Astrocyte of the hippocampus (primary cell): Measurements from ENCODE around the gene SVEP1.
A peak's percentile ranks its signal among the peaks of the same experiment; 100 is the strongest.
"Not testable (repeated sequence)": the region's sequence is repeated elsewhere in the genome, so short reads cannot be mapped to it uniquely, and the experiment has no call there.

Experiments used
- DNase-seq: peaks from one replicate; pipeline ENCODE4 v3.0.0; 2011; ENCODE audit warnings: low read depth, low spot score

Gene SVEP1

DNA sequence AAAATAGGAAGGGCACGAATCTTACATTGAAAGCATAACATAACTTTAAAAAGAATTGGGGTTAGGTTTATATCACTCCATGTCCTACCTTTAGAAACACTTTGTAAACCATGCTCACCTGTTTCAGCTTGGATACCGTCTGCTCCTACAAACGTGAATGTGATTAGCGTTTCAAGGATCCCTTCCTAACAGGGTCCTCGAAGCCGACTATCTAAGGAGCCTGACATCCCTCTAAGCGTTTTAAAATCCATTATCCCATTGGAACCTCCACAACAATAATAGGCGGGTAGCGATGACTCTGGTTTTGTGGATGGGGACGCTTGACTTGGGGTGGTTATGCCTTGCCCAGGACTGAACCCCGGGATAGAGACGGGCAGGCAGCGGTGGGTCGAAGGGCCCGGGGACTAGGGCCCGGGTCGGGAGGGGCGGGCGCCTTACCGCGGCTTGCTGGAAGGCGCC, 937 bp downstream of the SVEP1 start:
- DNase-seq = no peak

DNA sequence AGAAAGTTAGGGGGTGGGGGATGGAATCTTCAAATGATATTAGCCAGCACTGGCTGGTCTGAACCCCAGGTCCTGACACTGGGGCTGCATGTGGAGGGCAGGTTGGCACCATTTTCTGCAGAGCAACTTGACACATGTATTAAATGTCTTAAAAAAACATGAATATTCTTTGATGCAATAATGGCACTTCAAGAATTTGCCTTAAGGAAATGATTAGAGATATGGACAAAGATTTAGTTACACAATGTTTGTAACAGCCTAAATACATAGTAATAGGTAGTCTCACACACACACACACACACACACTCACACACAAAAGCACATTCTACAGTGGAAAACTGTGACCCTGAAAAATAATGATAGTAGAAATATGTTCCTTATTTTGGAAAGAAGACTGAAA, 3.6 kb downstream of the SVEP1 start:
- no peak for DNase-seq

DNA sequence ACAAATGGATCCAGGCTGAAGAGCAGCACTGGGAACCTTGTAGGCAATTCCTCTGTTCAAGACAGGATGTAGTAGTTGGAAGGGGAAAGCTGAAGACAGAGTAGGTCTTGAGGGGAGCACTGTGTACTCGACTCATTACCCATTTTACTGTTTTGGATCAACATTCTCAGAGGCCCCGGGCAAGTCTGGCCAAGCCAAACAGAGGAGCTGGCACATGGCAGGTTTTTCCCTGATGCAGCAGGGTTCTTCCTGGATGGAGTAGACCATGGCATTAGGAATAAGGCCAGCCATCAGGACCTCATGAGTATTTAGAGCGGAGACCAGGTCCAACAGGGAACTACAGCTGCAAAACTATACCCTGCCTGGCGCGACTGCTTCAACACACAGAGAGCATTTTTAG, 4.4 kb downstream of the SVEP1 start:
- peak; percentile 29 for DNase-seq

DNA sequence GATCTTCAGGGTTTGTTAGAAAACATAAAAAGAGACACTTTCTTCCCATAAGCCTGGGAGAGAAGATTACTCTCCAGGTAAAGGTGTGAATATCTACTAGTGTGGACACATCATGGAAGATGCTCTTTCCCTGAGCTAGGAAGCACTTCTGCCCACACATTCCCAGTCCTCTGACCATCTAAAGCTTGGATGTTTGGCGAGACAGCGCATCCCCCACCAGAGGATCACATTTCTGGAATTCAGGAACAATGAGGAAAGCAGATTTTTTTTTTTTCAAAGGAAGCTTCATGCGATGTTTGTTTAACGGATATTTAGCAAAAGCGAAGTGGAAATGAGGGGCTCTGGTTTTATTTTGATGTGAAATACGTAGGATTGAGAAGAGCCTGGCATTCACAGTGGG, 6.2 kb downstream of the SVEP1 start:
- DNase-seq = no peak

DNA sequence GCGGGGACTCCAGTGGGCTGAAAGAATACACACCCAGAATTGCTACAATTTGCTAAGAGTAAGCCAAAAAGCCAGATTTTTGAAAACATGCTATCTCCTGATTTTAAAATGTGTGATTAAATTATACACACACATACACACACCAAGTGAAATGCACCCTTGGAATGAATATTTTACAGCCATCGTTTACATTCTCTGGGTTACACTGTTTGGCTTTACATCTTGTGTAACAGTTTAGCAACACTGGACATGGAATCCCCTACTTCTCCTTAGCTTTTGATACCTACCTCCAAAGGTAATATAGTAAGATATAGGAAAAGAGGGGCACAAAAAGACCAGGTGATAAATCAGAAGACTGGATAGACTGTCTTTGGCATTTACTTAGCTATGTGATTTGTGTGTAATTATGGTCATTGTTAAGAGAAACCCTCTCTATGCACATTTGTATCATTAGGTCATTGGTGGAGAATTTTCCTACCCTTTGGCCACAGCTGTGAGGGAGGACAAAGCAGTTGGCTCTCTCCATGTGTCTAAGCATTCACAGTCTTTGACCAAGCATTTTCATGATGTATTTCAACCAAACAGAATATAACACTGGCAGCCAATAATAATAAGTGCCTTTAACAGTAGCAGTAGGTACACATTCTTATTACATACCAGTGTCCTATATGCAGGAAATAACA, 7.6 kb downstream of the SVEP1 start:
- no peak for DNase-seq

DNA sequence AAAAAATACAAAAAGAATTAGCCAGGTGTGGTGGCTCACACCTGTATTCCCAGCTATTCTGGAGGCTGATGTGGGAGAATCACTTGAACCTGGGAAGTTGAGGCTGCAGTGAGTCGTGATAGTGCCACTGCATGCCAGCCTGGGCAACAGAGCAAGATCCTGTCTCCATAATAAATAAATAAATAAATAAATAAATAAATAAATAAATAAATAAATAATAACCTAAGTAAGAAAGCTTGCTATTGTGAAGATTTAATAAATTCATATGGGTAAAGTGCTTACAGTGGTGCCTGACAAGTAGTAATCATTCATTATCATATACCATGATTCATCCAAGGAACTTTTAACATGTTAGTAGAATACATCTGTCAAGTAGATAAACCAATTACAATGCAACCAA, 13.4 kb downstream of the SVEP1 start:
- no peak for DNase-seq

DNA sequence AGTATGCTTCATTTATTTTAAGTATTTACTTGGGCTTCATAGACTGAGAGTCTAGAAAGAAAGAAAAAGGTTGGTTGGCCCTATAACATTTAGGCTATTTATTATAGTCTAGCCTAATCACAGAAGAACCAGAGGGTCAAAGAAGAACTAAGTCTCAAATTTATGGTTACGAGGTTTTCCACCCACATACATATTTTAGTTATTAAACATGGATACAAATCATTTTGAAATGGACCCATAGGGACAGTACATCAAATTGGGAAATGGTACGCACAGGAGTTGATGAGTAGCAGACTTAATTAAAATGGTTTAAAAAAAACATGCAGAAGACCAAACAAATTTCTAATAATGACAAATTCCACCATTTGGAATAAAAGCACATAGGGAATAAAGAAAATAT, 17.7 kb downstream of the SVEP1 start:
- no peak for DNase-seq

DNA sequence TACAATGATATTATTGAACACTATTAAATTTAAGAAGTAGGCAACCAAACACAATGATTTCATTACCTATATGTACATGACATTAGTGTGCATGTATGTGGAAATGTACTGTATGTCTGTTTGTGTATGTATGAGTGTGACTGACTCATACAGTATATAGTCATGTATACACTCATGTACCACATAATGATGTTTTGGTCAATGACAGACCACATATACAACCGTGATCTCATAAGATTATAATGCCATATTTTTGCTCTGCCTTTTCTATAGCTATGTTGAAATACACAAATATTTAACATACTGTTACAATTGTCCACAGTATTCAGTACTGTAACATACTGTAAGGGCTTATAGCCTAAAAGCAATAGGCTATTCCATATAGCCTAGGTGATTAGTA, 19.7 kb downstream of the SVEP1 start:
- DNase-seq = no peak

DNA sequence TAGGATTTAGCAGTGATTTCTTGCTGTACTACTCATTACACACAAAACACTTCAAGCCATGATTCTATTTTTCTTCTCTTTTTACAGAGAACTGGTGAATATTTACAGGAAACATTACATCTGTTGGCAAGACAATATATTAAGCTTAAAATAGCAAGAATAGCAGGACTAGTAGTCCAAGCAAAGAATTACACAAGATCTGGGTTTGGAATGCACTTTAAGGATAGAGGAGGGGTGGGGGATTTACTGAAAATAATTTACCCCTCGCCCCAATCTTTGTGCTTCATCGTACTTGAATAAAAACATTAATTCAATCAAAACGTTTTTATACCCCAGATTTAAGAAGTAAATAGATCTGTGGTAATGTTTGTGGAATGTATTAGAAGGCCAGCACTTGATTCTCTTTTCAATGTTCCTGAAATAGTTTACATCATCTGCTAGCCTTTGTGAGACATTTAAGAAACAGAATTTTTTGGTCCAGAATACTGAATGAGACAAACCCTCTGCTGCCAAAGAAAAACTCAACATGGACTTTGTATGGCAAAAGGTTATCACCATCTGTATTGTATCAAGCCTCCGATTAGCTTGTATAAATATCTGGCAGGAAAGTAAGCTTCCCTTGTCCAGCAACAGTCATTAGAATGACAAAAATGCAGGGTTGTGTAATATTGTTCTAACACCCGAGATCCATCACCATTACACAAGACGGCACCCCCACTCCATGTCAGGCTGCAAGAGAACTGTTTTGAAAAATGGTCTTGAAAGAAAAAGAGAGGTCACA, 23.8 kb downstream of the SVEP1 start:
- DNase-seq = peak; percentile 74

DNA sequence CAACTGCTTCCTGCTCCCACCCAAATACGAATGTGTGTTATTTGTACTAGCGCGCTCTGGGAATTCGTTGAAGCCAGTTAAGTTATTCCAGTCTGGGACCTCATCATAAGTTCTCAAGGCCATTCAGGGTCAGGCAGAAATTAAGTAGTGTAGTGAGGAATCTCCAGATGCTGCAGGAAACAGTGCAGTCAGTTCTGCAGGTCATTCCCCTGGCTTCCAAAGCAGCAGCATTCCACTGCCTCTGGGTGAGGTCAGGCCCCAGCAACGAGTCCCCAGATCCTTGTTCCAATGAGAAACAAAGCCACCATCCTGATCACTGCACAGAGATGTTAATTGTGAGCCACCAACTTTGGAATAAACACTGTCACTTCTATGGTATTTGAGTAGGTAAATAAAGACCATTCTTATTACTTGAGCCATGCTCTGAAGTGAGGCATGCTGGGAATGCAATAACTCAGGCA, 33.1 kb downstream of the SVEP1 start:
- peak; percentile 17 for DNase-seq

DNA sequence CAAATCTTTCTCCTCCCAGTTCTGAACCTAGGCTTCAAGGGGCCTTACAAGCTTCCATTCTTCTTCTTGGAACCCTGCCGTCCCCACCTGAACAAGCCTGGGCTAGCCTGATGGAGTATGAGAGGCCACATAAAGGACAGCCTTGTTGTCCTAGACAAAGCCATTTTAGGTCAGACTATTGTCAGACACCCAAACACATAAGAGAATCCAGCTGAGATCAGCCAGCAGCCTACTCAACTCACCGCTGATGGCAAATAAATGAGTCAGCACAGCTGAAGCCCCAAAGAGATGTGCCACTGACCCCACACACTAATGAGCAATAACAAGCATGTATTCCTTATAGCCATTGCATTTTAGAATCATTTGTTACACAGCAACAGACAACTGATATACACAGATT, 33.8 kb downstream of the SVEP1 start:
- DNase-seq = peak; percentile 22

DNA sequence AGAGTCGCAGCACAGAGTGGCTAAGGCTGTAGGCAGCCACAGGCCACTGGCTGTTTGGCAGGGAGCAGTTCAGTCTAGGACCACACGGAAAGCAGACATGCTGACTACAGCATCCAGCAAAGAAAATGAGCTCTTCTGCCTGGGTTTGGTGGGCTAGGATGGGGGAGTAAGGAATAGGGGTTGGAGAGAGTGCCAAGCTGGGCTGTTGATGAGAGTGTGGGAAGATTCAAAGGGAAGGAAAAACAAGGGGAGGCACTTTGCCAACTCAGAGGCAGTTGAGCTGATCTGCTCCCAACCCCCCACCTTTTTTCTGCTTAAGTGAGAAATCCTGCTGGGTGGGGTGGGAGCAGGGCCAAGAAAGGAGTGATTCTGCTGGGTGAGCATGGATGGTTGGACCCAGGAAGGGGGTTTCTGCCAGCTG, 35.9 kb downstream of the SVEP1 start:
- DNase-seq = peak; percentile 44

DNA sequence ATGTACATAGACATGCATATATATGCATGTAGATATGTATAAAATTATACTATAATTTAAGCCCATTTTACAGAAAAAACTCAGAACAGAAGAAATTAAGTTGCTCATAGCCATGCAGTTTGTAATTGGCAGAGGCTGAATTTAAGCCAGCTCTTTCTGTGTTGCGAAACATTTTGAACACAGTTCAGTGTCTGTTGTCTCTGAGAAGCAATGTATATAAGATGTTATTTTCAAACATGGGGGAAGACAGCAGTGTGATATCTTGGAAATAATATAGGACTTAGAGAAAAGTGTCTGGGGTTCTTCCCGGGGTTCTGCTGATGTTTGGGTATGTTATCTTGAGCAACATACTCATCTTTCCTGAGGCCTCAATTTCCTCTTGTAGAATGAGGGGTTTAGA, 37.6 kb downstream of the SVEP1 start:
- DNase-seq = no peak

DNA sequence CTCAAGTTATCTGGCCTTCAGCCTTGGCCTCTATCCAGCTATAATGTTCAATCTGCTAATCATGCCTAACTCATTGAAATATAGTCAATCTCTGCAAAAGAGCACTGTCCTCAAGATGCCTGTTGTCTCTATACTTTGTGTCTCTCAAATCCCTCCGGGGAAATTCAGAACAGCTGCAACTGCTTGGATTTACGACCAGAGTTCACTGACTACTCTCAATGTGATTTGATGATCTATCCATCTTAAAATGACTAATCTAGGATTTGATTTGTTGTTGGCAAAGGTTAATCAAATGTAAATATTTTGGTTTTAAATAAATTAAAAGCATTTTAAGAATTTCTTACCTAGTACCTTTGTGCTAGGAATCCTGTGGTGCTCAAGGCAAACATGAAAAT, 40.9 kb downstream of the SVEP1 start:
- no peak for DNase-seq

DNA sequence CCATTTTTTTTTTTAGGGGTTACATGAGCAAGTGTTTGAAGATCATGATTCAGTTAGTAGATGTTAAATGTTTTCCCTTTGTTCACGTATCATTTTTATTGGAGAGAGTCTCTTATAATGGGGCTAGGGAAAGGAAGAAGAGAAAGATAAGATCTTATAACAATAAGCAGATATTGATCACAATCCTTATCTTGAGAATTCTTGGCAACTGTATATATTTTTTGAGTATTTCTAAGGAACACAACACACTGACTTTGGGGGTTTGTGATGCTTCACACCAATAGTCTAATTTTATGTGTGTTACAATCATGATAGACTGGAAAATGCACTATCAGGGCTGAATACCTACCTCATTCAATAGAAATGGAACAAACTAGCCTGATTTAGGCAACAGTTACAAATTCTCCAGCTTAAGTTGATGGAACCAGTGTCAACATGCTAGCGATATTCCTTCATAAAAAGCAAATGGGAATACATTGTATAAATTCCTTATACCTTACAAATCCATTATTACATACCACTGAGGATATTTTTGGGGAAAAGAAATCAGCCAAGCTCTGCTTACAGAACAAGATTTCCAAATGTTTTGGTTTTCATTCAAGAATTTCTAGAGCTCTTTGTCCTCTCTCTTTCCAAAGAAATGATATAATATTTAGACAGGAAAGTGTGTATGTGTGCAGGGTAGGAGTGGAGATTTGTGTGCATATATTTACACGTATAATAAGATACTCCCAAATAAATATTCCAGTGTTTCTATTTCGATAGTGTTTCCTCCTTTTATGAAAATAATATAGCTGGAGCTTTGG, 41.5 kb downstream of the SVEP1 start:
- DNase-seq = no peak

DNA sequence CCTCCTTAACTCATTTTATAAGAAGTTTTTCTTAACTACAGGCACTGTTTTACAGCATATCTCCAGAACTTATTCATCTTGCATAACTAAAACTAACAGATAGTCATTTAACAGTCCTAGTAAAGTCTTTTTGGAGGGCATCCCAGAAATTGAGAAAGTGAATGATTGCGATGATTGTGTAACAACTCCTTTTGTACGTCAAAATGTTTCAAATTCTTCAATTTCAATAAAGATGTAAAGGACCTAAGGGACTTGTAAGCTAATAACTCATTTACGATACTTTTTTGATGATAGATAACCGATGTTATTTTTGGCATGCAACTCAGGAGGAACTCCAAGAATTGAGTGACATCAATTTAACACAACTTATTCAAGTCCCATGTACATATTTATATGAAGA, 42.7 kb downstream of the SVEP1 start:
- DNase-seq = no peak

DNA sequence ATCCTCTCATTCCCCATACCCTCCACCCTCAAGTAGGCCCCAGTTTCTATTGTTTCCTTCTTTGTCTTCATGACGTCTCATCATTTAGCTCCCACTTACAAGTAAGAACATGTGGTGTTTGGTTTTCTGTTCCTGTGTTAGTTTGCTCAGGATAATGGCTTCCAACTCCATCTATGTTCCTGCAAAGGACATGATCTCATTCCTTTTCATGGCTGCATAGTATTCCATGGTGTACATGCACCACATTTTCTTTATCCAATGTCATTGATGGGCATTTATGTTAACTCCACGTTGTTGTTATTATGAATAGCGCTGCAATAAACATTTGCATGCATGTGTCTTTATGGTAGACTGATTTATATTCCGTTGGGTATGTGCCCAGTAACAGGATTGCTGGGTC, 45.4 kb downstream of the SVEP1 start:
- not testable (repeated sequence) for DNase-seq

DNA sequence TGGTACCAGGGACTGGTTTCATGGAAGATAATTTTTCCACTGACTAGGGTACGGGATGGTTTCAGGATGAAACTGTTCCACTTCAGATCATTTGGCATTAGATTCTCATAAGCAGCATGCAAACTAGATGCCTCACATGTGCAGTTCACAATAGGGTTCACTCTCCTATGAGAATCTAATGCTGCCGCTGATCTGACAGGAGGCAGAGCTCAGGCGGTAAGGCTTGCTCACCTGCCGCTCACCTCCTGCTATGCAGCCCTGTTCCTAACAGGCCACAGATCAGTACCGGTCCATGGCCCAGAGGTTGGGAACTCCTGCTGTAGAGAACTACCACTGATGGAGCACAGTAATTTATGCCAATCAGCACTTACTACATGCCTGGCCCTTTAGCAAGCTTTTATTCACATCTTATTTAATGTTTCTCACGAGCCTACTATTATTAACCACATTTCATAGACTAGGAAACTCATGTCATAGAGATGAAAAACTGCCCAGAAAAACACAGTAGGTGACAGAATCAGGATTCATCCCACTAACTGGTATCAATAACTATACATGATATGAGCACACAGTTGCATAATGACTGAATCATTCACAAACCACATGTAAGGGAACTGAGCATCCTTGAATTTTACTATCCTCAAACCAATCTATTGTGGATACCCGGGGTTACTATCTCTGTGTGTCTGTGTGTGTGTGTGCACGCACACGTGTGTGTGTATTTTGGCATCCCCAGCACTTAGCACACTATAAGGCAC, 46.5 kb downstream of the SVEP1 start:
- no peak for DNase-seq

DNA sequence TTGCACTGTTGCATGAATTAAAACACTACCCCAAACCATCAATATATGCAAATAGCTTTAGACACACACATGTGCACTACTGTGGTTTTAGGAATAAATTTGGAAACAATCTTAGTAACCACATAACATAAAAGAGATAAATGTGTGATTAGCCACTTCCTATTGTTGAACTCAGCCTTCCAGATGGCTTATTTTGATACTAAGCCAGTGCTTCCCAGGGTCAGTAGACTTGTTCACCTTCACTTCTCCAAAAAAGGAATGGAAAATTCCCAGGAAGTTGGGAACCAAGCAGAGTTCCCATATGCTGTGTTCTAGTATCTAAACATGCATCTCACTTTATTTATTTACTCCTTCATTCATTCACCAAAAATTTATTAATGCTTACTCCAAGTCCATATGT, 47.8 kb downstream of the SVEP1 start:
- no peak for DNase-seq

DNA sequence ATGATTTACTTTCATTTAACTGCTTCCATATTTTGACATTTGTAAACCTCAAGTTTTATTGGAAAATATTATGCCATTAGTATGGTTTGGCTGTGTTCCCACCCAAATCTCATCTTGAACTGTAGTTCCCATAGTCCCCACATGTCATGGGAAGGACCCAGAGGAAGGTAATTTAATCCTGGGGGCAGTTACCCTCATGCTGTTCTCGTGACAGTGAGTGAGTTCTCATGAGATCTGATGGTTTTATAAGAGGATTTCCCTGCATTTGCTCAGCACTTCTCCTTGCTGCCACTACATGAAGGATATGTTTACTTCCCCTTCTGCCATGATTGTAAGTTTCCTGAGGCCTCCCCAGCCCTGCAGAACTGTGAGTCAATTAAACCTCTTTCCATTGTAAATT, 48.3 kb downstream of the SVEP1 start:
- not testable (repeated sequence) for DNase-seq

DNA sequence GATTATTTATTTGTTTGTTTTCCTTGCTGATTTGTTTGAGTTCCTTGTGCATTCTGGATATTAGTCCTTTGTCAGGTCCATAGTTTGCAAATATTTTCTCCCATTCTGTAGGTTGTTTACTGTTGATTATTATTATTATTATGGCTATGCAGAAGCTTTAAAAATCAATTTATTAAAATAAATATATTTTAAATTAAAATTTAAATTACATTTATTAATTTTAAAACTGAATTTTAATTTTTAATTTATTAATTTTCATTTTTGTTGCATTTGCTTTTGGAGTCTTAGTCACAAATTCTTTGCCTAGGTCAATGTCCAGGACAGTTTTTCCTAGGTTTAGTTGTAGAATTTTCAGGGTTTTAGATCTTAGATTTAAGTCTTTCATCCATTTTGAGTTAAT, 50.9 kb downstream of the SVEP1 start:
- DNase-seq = no peak

DNA sequence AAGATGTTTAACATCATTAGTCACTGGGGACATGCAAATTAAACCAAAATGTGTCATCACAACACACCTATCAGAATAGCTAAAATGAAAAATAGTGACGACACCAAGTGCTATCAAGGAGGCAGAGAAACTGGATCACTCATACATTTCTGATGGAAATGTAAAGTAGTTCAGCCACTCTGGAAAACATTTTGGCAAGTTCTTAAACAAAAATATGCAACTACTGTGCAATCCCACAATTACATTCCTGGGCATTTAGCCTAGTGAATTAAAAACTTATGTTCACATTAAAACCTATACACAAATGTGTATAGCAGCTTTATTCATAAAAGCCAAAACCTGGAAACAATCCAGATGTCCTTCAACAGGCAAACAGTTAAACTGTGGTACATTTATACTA, 53.1 kb downstream of the SVEP1 start:
- peak; percentile 35 for DNase-seq
